GM21447 (cell line): Measurements from ENCODE around the gene SPG21.
"Not testable (repeated sequence)": the region's sequence is repeated elsewhere in the genome, so short reads cannot be mapped to it uniquely, and the experiment has no call there.

Source experiments
- ATAC-seq: cut with Tn5 transposase; IDR thresholded peaks from one replicate; pipeline ENCODE4 v1.9.1; 2021; ENCODE audit not compliant: unreplicated experiment

Gene SPG21

GRCh38 chr15:64989416-64990167 is at the start of gene SPG21:
Gene SPG21, minus strand, starts transcription at chr15:64989914. Its CDS starts 6,345 bp downstream, at chr15:64983569.
- peak; percentile 94 for ATAC-seq

- ATAC-seq, result no peak
Observed at GRCh38 chr15:65038836-65039235, 49.1 kb upstream of the SPG21 start.

DNA sequence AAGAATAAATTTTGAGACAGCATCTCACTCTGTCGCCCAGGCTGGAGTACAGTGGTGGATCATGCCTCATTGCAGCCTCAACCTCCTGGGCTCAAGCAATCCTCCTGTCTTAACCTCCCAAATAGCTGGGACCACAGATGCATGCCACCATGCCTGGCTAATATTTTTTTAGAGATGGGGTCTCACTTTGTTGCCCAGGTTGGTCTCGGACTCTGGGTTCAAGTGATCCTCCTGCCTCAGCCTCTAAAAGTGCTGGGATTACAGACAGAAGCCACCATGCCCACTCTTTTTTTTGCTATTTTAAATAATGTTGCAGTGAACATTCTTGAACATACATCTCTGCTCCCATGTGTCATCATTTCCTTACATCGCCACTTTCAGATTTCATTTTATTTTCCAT is 48.7 kb upstream of the SPG21 start:
- no peak for ATAC-seq

GRCh38 chr15:65037309-65037708 is 47.6 kb upstream of the SPG21 start:
- ATAC-seq, result no peak

DNA sequence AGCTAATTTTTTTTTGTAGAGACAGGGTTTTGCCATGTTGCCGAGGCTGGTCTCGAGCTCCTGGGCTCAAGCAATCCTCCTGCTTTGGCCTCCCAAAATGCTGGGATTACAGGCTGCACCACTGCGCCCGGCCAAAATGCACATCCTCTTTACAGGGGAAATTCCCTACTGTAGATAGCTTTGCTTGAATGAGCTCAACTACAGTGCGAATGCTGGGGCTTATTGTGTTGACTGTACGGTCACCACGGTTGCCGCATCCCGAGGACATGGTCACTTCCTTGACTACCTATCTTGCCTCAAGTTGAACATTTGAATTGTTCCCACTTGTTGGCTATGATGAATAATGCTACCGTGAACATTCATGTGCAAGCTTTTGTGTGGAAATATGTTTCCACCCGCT is 45.0 kb upstream of the SPG21 start:
- ATAC-seq, result no peak

DNA sequence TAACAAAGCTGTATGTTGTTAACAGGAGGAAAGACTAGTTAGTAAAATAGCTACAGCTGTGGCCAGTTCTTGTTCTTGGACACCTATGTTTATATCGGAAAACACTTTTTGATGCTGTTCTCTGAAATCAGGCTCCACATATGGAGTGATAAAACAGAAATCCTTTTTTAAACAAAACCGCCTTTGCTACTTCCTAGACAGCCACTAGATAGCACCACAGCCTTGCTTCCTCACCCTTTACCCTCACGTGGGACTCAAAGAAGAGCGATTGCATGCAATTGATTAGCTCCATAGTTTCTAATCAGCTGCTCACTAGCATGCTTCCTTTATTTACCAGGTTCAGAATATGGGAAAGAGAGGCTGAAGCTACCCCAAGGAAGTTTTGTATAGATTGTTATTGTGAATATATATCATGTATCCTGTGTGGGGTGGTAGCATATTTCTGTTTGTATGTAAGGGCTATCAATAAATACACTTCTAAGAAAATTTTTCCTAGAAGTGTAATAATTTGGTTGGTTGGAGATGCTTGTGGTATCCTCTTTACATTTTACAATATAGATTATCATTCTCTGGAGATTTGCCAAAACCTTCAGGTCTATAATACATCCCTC is 44.0 kb upstream of the SPG21 start:
- ATAC-seq, result no peak

DNA sequence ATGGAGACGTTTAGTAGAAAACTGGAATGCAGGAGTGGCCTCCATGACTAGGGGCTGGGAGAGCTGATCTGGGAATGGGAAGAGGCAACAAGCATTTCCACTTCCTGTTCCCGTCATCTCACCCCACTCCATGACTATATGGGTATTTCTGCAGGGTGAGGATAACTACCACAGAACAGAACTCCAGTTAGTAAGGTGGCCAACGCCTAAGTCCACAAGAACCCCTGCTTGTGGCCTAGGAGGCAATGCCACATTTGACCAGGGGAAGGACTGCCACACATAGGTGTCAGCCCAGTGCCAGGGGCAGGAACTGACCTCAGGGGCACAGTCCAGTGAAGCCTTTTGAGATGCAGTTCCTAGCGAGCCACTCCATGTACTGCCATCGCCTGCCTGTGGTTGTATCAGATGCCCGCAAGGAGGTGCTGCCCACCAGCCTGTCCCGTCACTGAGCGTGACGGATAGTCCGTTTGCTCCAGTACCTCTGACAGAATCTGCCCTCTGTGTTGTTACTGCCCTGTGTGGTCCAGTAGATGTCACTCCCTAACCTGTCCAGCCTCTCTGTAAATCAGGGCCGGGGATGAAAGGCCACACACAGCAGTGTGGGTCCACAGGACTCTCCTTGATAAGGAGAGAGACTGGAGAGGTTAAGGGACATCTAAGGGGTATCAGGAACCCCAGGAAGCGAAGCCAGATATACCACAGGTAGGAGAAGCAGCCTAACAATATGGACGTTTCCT is 43.3 kb upstream of the SPG21 start:
- no peak for ATAC-seq

DNA sequence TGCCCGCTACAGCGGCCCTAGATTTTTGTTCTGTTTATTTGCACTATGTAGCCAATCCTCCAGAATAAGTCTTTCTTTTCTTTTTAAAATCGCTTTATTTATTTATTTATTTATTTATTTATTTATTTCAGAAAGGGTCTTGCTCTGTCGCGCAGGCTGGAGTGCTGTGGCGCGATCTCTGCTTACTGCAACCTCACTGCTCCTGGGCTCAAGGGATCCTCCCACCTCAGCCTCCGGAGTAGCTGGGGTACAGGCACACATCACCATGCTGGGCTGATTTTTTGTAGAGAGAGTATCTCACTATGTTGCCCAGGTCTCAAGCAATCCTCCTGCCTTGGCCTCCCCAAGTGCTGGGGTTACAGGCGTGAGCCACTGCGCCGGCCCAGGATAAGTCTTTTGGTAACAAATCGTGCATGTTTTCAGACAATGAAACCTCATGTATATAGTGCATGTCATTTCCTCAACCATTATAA is 40.1 kb upstream of the SPG21 start:
- ATAC-seq, result no peak

DNA sequence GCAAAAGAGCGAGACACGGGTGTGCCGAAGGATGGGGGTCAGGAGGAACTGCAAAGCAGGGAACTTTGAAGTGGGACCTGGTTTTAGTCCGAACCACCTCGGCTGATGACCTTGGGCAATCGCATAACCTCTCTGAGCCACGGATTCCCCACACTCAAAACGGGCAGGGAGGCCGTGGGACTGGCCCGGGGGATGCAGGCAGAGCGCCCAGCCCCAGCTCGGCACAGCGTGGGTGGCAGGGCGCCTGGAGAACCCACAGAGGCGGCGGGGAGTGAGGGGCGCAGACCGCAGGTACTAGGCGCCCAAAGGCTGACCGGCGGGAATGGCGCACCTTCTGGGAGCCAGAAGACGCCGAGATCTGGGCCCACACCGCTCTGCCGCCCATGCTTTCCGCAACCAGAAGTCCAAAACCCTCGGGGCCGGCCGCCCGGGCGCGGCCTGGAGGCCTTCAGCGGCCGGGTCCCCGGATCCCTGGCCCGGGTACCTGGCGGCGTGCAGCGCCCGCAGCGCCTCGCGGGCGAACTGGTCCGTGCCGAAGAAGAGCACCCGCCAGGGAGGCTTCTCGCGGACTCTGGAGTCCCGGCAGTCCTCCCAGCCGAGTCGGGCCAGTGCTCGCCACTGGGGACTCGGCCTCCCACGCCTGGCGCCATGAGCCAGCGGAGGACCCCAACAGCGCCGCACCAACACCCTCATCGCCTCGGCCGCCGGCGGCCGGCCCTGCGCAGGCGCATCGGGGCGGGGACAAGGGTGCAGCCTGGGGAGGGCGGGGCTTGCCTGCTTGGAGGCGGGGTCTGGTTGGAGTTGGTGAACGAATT is 39.4 kb upstream of the SPG21 start, which contains the start of gene MTFMT:
Gene MTFMT, minus strand, starts transcription at position 719 of the 815 bp plus-strand sequence. Its CDS starts 26 bp downstream, at position 693.
- peak; percentile 63 for ATAC-seq

- no peak for ATAC-seq
Observed at GRCh38 chr15:65028338-65028737, 38.6 kb upstream of the SPG21 start.

DNA sequence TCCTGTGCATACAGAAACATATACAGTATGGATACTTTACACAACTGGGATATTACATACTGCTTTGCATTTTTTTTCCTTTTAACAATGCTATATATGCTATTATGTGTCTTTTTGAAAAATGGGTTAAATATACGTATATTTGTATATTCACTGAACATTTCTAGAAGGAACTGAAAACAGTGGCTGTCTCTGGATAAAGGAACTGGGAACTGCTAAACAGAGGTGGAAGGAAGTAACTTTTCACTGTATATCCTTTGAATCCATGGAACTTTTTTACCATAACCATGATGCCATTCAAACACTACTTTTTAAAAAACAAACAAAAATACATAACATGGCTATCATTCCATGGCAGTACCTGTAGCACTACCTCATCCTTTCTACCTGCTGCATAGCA is 37.9 kb upstream of the SPG21 start:
- ATAC-seq, result no peak

DNA sequence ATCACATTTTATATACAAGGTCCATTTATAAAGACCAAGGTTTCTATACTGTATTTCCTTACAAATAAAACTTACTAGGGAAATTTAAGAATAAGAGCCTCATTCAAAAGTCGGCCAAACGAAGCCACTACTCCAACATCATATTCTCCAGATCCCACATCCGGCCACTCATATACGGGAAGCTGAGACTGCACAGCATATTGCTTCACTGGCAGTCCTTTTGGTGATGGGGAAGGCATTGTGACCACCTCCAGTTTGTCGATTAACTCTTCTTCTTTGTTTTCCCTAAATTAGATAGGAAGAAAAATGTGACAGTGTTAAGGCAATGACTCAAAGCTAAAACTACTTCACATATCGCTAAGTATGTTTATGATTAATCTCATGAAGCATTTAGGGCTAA is 37.0 kb upstream of the SPG21 start:
- ATAC-seq, result no peak

- no peak for ATAC-seq
Observed at GRCh38 chr15:65021488-65021887, 31.8 kb upstream of the SPG21 start.

DNA sequence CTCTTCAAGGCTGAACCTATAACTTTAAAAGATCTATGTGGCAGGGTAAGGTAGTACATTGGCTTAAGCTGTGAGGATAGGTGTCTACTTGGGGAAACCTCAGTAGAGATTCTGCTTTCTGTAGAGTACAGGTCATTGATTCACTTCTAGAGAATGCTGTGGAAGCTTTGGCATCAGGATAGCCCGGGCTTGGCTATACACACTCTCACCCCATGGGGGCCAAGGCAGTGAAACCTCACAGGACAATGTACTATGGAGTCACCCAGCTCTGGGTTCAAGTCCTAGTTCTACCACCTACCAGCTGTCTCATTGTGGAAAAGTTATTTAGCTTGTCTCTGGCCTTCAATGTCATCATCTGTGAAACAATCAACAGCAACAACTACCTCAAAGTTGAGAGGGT is 30.7 kb upstream of the SPG21 start:
- ATAC-seq, result no peak

DNA sequence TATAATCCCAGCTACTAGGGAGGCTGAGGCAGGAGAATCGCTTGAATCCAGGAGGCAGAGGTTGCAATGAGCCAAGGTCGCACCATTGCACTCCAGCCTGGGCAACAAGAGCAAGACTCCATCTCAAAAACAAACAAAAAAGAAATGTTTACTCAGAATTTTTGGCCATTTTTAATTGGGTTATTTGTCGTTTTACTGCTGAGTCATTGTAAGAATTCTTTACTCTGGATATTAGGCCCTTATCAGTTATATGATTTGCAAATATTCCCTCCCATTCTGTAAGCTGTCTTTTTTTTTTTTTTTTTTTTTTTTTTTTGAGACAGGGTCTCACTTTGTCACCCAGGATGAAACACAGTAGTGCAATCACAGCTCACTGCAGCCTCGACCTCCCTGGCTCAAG is 21.5 kb upstream of the SPG21 start:
- not testable (repeated sequence) for ATAC-seq

DNA sequence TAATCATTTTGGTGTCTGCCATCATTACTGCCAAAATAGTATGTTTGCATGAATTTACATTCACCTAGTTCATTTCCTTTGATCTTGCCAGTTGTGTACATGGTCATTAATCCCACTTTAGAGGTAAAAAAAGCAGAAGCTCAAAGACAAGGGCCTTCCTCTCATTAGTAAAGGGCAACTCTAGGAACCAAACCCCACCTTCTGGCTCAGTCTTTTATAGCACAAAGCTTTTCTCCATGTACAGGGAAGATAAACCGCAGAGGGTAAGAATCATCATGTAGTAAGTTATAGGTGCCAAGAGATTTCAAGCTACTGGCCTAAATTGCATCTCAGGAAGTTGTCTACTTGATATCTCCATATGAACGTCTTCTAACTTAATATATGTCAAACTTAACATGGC is 19.3 kb upstream of the SPG21 start:
- no peak for ATAC-seq

- no peak for ATAC-seq
Observed at GRCh38 chr15:65006876-65007275, 17.2 kb upstream of the SPG21 start.

DNA sequence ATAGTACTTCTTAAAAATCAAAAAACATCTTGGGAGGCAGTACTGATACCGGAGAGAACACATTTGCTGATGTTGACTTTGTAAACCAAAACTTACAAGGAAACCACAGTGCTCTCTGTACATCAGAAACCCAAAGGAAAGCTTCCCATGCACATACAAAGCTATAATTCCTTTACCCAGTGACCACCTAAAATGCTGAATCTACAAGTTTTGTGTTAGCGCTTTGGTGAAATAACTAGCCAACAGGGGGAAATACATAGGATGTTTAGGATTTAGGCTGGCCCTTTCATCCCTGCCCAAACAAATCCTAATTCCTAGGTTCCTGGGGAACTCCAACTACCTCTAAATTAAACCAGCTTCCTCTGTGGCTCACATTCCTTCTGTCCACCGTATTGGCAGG is 15.3 kb upstream of the SPG21 start:
- ATAC-seq, result no peak

- ATAC-seq, result no peak
Observed at GRCh38 chr15:64997745-64998375, 8.1 kb upstream of the SPG21 start.

DNA sequence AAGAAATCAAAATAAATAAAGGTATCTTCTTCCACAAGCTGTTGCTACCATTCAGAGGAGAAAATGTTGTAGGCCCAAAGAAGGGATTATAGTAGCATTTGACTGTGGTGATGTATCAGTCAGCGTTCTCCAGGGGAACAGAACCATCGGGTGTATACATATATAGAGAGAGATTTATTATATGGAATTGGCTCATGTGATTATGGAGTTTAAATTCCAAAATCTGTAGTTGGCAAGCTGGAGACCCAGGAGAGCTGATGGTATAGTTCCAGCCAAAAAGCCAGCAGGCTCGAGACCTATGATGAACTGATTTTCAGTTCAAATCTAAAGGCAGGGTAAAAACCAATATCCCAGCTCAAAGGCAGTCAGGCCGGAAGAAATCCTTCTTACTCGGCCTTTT is 7.4 kb upstream of the SPG21 start:
- ATAC-seq, result no peak

GRCh38 chr15:64993290-64993689 is 3.6 kb upstream of the SPG21 start:
- no peak for ATAC-seq
